GM21786 (cell line): ENCODE data around the gene PGBD5.

Source experiments
- ATAC-seq: cut with Tn5 transposase; IDR thresholded peaks from one replicate; pipeline ENCODE4 v1.9.1; 2021; ENCODE audit not compliant: unreplicated experiment

The PGBD5 gene

GRCh38 chr1:230398856-230399255, 27.3 kb downstream of the PGBD5 start:
- ATAC-seq, result no peak

- no peak for ATAC-seq
These were observed 29.2 kb downstream of the PGBD5 start for GRCh38 chr1:230396966-230397365.

- ATAC-seq, result no peak
These were observed 30.2 kb downstream of the PGBD5 start for GRCh38 chr1:230395932-230396331.

- ATAC-seq, result no peak
These were observed 31.4 kb downstream of the PGBD5 start for GRCh38 chr1:230394741-230395140.

- ATAC-seq, result no peak
These were observed 32.0 kb downstream of the PGBD5 start for GRCh38 chr1:230394134-230394533.

GRCh38 chr1:230393722-230394121, 32.4 kb downstream of the PGBD5 start:
- ATAC-seq, result no peak

- ATAC-seq, result no peak
These were observed 33.1 kb downstream of the PGBD5 start for GRCh38 chr1:230392920-230393521.

GRCh38 chr1:230392536-230392909, 33.6 kb downstream of the PGBD5 start:
- ATAC-seq, result no peak

GRCh38 chr1:230391776-230392535, 34.2 kb downstream of the PGBD5 start:
- no peak for ATAC-seq

- ATAC-seq, result no peak
These were observed 35.8 kb downstream of the PGBD5 start for GRCh38 chr1:230390371-230390770.

- no peak for ATAC-seq
These were observed 38.3 kb downstream of the PGBD5 start for GRCh38 chr1:230387876-230388275.

GRCh38 chr1:230387296-230387695, 38.8 kb downstream of the PGBD5 start:
- no peak for ATAC-seq

GRCh38 chr1:230386637-230387262, 39.4 kb downstream of the PGBD5 start:
- ATAC-seq, result no peak

- no peak for ATAC-seq
These were observed 40.2 kb downstream of the PGBD5 start for GRCh38 chr1:230385930-230386329.

GRCh38 chr1:230385158-230385450, 41.0 kb downstream of the PGBD5 start:
- no peak for ATAC-seq

- ATAC-seq, result no peak
These were observed 41.6 kb downstream of the PGBD5 start for GRCh38 chr1:230384380-230385157.

- no peak for ATAC-seq
These were observed 42.7 kb downstream of the PGBD5 start for GRCh38 chr1:230383425-230383824.

- no peak for ATAC-seq
These were observed 44.1 kb downstream of the PGBD5 start for GRCh38 chr1:230382001-230382491.

GRCh38 chr1:230381585-230381984, 44.5 kb downstream of the PGBD5 start:
- no peak for ATAC-seq

- ATAC-seq, result no peak
These were observed 45.1 kb downstream of the PGBD5 start for GRCh38 chr1:230381049-230381467.

- no peak for ATAC-seq
These were observed 46.2 kb downstream of the PGBD5 start for GRCh38 chr1:230379928-230380327.

GRCh38 chr1:230379462-230379861, 46.7 kb downstream of the PGBD5 start:
- ATAC-seq, result no peak
